ENCODE measurements around the gene MCHR1.

The MCHR1 gene

GRCh38 chr22:40719599-40719998 is 40.3 kb downstream of the MCHR1 start:
- TF ChIP-seq ZBTB7A (IDR thresholded peaks at IDR 0.05; ENCODE audit: low read depth), result no peak
- TF ChIP-seq FOXM1 (IDR thresholded peaks at IDR 0.05; ENCODE audit: borderline replicate concordance, low read depth), result no peak
- no peak for TF ChIP-seq CEBPB (IDR thresholded peaks at IDR 0.05)
- TF ChIP-seq YY1 (IDR thresholded peaks at IDR 0.05; ENCODE audit: low read depth), result no peak
- no peak for TF ChIP-seq TEAD4 (IDR thresholded peaks at IDR 0.05)
- TF ChIP-seq CREB1 (IDR thresholded peaks at IDR 0.05; ENCODE audit: low read depth), result no peak
- no peak for TF ChIP-seq RAD21 (IDR thresholded peaks at IDR 0.05; ENCODE audit: low read depth)
- no peak for TF ChIP-seq TAF1 (IDR thresholded peaks at IDR 0.05; ENCODE audit: low read depth)
- TF ChIP-seq NFIC (IDR thresholded peaks at IDR 0.05), result no peak
- TF ChIP-seq TCF12 (IDR thresholded peaks at IDR 0.05; ENCODE audit: low read depth), result no peak
- TF ChIP-seq EP300 (IDR thresholded peaks at IDR 0.05; ENCODE audit: borderline replicate concordance), result no peak
- TF ChIP-seq USF1 (IDR thresholded peaks at IDR 0.05), result no peak
- no peak for TF ChIP-seq MAX (IDR thresholded peaks at IDR 0.05)
- no peak for TF ChIP-seq REST (IDR thresholded peaks at IDR 0.05; ENCODE audit: low read depth)

GRCh38 chr22:40720538-40721256 is 41.4 kb downstream of the MCHR1 start:
- TF ChIP-seq RAD21 (IDR thresholded peaks at IDR 0.05; ENCODE audit: low read depth) (no peak), EGR1 (IDR thresholded peaks at IDR 0.05) (no peak), TEAD4 (IDR thresholded peaks at IDR 0.05) (no peak), ZBTB7A (IDR thresholded peaks at IDR 0.05; ENCODE audit: low read depth) (no peak), FOXM1 (IDR thresholded peaks at IDR 0.05; ENCODE audit: borderline replicate concordance, low read depth) (no peak), USF1 (IDR thresholded peaks at IDR 0.05) (no peak), REST (IDR thresholded peaks at IDR 0.05; ENCODE audit: low read depth) (no peak), TCF12 (IDR thresholded peaks at IDR 0.05; ENCODE audit: low read depth) (no peak), CREB1 (IDR thresholded peaks at IDR 0.05; ENCODE audit: low read depth) (no peak), CEBPB (IDR thresholded peaks at IDR 0.05) (no peak), EP300 (IDR thresholded peaks at IDR 0.05; ENCODE audit: borderline replicate concordance) (no peak), YY1 (IDR thresholded peaks at IDR 0.05; ENCODE audit: low read depth) (no peak), NFIC (IDR thresholded peaks at IDR 0.05) (no peak), TAF1 (IDR thresholded peaks at IDR 0.05; ENCODE audit: low read depth) (no peak), MAX (IDR thresholded peaks at IDR 0.05) (no peak)

- TF ChIP-seq TEAD4 (IDR thresholded peaks at IDR 0.05), result 0 out of 2 replicates have a peak, but pooled peaks have one; percentile 17
- TF ChIP-seq TAF1 (IDR thresholded peaks at IDR 0.05; ENCODE audit: low read depth), result no peak
- no peak for TF ChIP-seq USF1 (IDR thresholded peaks at IDR 0.05)
- no peak for TF ChIP-seq ZBTB7A (IDR thresholded peaks at IDR 0.05; ENCODE audit: low read depth)
- no peak for TF ChIP-seq TCF12 (IDR thresholded peaks at IDR 0.05; ENCODE audit: low read depth)
- TF ChIP-seq EGR1 (IDR thresholded peaks at IDR 0.05), result no peak
- TF ChIP-seq FOXM1 (IDR thresholded peaks at IDR 0.05; ENCODE audit: borderline replicate concordance, low read depth), result no peak
- no peak for TF ChIP-seq YY1 (IDR thresholded peaks at IDR 0.05; ENCODE audit: low read depth)
- TF ChIP-seq MAX (IDR thresholded peaks at IDR 0.05), result no peak
- no peak for TF ChIP-seq RAD21 (IDR thresholded peaks at IDR 0.05; ENCODE audit: low read depth)
- no peak for TF ChIP-seq REST (IDR thresholded peaks at IDR 0.05; ENCODE audit: low read depth)
- TF ChIP-seq CEBPB (IDR thresholded peaks at IDR 0.05), result no peak
- TF ChIP-seq EP300 (IDR thresholded peaks at IDR 0.05; ENCODE audit: borderline replicate concordance), result 0 out of 2 replicates have a peak, but pooled peaks have one; percentile 47
- TF ChIP-seq CREB1 (IDR thresholded peaks at IDR 0.05; ENCODE audit: low read depth), result no peak
- TF ChIP-seq NFIC (IDR thresholded peaks at IDR 0.05), result peak; percentile 43; the same call in 1 of the 2 replicates
These were observed 42.0 kb downstream of the MCHR1 start for GRCh38 chr22:40721266-40721665.

Measured in Ishikawa (cell line).